ENCODE results near the gene CHRNA1. TPM values are rescaled to one million over a fixed set of nuclear protein-coding genes. Genes with fewer than 3 reads are reported as not detected.

CHRNA1 gene
- total and polyA plus RNA-seq, 2 of the 13 experiments (the other 11 are each of a cell fraction or from before 2014, with no cell fraction given) = not detected

- in situ Hi-C loops (cut with HindIII; ENCODE audit: extremely low pct_ligation_motif_present, low pct_unique_long_range_greater_than_20kb) (no loop called here), intact Hi-C loops (cut with micrococcal nuclease; ENCODE audit: unreplicated experiment) (no loop called here)
- Histone ChIP-seq H3K9ac (ENCODE audit: insufficient read depth, low read depth, low read length) (no peak overlapping the region), H3K27me3 (ENCODE audit: control insufficient read depth in 1 of 2, insufficient read depth in 2 of 2, low read length in 2 of 2) (peaks cover 0 to 13% of the 10 kb centered on the region in 2 experiments; a peak in 3 of 5 replicates), H3K27ac (ENCODE audit: extremely low read length, insufficient read depth, low read length) (no peak overlapping the region), H2AFZ (ENCODE audit: low read length) (no peak overlapping the region), H3K4me2 (ENCODE audit: low read depth, low read length) (no peak overlapping the region), H3K4me3 (replicated peaks in 1 of 3; ENCODE audit: insufficient read depth in 1 of 3, low read depth in 2 of 3, low read length in 3 of 3) (no peak overlapping the region), H3K9me3 (ENCODE audit: low read length) (no peaks in the 10 kb centered on the region), H3K79me2 (ENCODE audit: insufficient read depth, low read length) (no peaks in the 10 kb centered on the region), H3K36me3 (replicated peaks in 1 of 2; ENCODE audit: control insufficient read depth in 1 of 2, insufficient read depth in 2 of 2, low read length in 2 of 2) (no peaks in the 10 kb centered on the region), H4K20me1 (ENCODE audit: insufficient read depth, low read length) (no peaks in the 10 kb centered on the region), H3K4me1 (ENCODE audit: insufficient read depth, low read length) (no peaks in the 10 kb centered on the region)
- no peak for TF ChIP-seq ZNF44 (CRISPR knock-in tag; IDR thresholded peaks at IDR 0.05)
- TF ChIP-seq ZNF550 (CRISPR knock-in tag; IDR thresholded peaks at IDR 0.05; ENCODE audit: borderline replicate concordance) = no peak
- TF ChIP-seq ZFP90 (CRISPR knock-in tag; IDR thresholded peaks at IDR 0.05; ENCODE audit: borderline replicate concordance) = no peak
- no peak for TF ChIP-seq NR2F1 (CRISPR knock-in tag; IDR thresholded peaks at IDR 0.05)
- FAIRE-seq (no peak), ATAC-seq (no peak), DNase-seq (ENCODE audit: low spot score) (no peak)
- POLR2A ChIA-PET = no interaction called here
- BruUV-seq (replicated peaks) = no TSS peak
- 13% methylated on average over 3 of the region's 3 CpGs for WGBS (ENCODE audit: low lambda C conversion rate)
- CTCF ChIA-PET (ENCODE audit: low intra/inter-chr PET ratio, low total read pairs) = no interaction called here
These were observed 46.4 kb downstream of the CHRNA1 start for GRCh38 chr2:174717916-174718315.

DNA sequence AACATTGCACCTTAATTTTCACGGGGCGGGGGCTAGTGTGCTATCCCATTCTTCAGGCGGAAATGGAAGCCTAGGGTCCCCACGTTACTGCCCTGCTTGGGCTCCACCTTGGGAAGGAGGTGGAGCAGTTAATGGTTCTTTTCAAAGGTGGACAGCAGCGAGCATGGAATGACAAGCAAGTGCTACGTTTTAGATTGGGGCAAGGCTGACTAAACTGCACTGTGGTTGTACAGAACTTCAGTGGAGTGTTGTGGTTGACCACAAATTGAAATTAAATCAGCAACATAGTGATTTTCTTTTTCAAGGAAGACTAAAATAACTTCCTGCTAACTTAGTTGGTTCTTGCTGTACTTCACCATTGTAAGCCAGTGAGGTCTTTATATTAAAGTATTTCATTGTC is 47.0 kb downstream of the CHRNA1 start:
- no peak overlapping the region for H3K27ac ChIP-seq (ENCODE audit: extremely low read length, insufficient read depth, low read length)
- ATAC-seq (no peak), DNase-seq (ENCODE audit: low spot score) (no peak), FAIRE-seq (no peak)
- no peak overlapping the region for H3K4me2 ChIP-seq (ENCODE audit: low read depth, low read length)
- intact Hi-C loops (cut with micrococcal nuclease; ENCODE audit: unreplicated experiment) = no loop called here
- 15% methylated on average over 6 of the region's 6 CpGs for WGBS (ENCODE audit: low lambda C conversion rate)
- POLR2A ChIA-PET = no interaction called here
- H4K20me1 ChIP-seq (ENCODE audit: insufficient read depth, low read length) = no peaks in the 10 kb centered on the region
- no peak overlapping the region for H2AFZ ChIP-seq (ENCODE audit: low read length)
- no peaks in the 10 kb centered on the region for H3K36me3 ChIP-seq (replicated peaks in 1 of 2; ENCODE audit: control insufficient read depth in 1 of 2, insufficient read depth in 2 of 2, low read length in 2 of 2)
- no TSS peak for BruUV-seq (replicated peaks)
- peaks cover 0 to 13% of the 10 kb centered on the region in 2 experiments; a peak in 3 of 5 replicates for H3K27me3 ChIP-seq (ENCODE audit: control insufficient read depth in 1 of 2, insufficient read depth in 2 of 2, low read length in 2 of 2)
- in situ Hi-C loops (cut with HindIII; ENCODE audit: extremely low pct_ligation_motif_present, low pct_unique_long_range_greater_than_20kb) = no loop called here
- no peaks in the 10 kb centered on the region for H3K4me1 ChIP-seq (ENCODE audit: insufficient read depth, low read length)
- no peaks in the 10 kb centered on the region for H3K9me3 ChIP-seq (ENCODE audit: low read length)
- TF ChIP-seq ZNF282 (IDR thresholded peaks at IDR 0.05; ENCODE audit: partially characterized antibody) = no peak
- no peaks in the 10 kb centered on the region for H3K79me2 ChIP-seq (ENCODE audit: insufficient read depth, low read length)
- H3K9ac ChIP-seq (ENCODE audit: insufficient read depth, low read depth, low read length) = no peak overlapping the region
- CTCF ChIA-PET (ENCODE audit: low intra/inter-chr PET ratio, low total read pairs) = no interaction called here
- no peak overlapping the region for H3K4me3 ChIP-seq (replicated peaks in 1 of 3; ENCODE audit: insufficient read depth in 1 of 3, low read depth in 2 of 3, low read length in 3 of 3)
